AG20443 (cell line): Measurements from ENCODE around the gene PLIN5.
A peak's percentile ranks its signal among the peaks of the same experiment; 100 is the strongest.

Source experiments
- DNase-seq: peaks from one replicate; pipeline ENCODE4 v3.0.0; 2012; ENCODE audit warnings: low spot score, mixed read lengths

The PLIN5 gene

DNA sequence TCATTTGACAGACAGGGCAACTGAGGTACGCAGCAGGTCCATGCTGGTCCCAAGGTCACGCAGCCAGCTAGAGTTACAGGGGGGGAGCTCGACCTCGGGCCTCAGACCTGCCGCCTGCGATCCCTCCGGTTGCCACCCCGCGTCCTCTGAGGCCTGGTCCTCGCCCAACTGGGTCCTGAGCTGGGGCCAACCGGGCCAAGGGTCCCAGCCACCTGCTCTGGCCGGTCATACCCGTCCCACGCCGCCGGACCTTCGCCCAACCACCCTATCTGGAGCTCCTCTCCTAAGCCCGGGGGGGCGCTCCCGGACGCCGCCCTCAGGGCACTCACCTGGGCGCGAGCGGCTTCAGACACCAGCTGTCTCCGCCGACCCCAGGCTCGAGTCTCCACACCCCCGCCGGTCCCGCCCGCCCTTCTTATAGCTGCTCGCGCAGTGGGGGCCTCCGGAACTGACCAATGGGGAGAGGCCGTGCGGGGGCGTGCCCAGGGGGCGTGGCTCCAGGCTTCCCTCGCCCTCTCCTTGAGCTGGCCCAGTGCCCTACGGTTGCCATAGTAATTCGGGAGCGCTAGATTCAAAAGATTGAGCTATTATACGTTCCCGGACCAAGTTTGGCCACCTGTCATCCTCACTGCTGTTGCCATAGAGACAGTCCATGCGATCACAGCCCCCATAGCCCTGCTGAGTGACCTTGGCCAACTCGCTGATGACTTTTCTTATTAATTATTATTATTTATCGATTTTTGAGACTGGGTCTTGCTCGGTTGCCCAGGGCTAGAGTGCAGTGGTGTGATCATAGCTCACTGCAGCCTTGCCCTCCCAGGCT, at the start of gene PLIN5:
Gene PLIN5 (minus strand): TSS at position 389 of the 823 bp plus-strand sequence. CDS start 1,150 bp downstream, outside the sequence.
- DNase-seq: peak; percentile 78

GRCh38 chr19:4583961-4584669, 49.1 kb upstream of the PLIN5 start:
- peak; percentile 67 for DNase-seq

- DNase-seq: no peak
Observed at GRCh38 chr19:4582980-4583842, 48.2 kb upstream of the PLIN5 start.

GRCh38 chr19:4581666-4582553, 46.9 kb upstream of the PLIN5 start:
- peak; percentile 66 for DNase-seq

DNA sequence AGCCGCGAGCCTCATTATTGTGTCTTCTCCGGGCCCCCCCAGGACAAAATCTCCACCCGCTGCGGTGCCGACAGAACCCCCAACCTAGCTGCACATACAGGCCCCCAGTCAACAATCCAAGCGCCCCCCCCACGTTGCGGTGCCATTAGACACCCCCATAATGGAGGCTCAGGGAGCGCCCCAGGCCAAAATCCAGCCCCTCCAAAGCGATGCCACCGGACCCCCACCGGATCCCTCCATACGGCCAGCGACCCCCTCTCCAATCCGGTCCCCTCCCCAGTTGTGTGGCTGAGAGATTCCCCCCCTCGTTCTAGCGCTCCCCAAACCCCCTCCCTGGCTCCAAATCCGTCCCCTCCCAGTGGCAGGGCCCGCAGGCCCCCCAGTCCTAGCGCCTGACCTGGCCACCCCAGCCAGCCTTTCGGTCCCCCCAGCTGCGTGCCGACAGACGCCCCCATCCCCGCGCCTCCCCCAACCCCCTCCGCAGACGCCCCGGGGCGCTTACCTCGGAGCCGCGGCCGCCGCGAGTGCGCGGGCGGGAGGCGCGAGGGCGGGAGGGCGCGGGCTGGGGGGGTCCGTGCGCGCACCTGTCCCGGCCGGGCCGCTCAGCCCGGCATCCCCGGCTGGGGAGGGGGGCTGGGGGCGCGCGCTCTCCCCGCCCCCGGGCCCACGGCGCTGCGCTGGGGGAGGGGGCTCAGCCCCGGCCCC, 46.1 kb upstream of the PLIN5 start:
- no peak for DNase-seq

GRCh38 chr19:4580021-4580901, 45.2 kb upstream of the PLIN5 start:
- DNase-seq: no peak

GRCh38 chr19:4579389-4579788, 44.4 kb upstream of the PLIN5 start:
- DNase-seq: no peak

DNA sequence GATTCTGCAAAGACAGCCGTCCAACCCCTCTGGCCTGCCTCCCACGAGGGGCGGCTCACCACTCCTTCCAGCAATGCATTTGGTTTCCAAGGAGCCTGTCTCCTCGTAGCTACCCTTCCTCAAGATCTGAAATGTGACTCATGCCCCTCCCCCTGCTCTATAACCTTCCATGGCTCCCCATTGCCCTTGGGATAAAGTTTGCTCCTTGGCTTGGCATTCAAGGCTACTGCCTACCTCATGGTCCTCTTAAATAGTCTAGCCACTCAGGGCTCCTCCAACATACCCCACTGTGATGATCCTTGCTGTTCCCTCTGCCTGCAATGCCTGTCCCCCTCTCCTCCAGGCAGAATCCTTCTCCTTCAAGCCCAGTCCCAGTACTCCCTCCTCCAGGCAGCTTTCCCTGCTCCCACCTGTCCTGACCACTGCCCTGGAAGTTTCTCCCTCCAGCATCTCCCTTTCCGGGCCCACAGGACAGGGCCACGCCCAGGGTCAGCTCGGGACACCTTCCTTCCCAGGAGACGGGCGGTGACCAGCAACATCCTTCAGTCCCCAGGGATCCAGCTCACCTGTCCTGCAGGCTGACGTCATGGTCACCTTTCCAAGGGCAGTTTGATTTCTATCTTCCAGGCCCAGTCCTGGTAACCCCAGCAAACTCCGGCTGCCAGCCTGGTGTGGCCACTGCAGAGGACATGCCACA, 43.7 kb upstream of the PLIN5 start:
- no peak for DNase-seq

DNA sequence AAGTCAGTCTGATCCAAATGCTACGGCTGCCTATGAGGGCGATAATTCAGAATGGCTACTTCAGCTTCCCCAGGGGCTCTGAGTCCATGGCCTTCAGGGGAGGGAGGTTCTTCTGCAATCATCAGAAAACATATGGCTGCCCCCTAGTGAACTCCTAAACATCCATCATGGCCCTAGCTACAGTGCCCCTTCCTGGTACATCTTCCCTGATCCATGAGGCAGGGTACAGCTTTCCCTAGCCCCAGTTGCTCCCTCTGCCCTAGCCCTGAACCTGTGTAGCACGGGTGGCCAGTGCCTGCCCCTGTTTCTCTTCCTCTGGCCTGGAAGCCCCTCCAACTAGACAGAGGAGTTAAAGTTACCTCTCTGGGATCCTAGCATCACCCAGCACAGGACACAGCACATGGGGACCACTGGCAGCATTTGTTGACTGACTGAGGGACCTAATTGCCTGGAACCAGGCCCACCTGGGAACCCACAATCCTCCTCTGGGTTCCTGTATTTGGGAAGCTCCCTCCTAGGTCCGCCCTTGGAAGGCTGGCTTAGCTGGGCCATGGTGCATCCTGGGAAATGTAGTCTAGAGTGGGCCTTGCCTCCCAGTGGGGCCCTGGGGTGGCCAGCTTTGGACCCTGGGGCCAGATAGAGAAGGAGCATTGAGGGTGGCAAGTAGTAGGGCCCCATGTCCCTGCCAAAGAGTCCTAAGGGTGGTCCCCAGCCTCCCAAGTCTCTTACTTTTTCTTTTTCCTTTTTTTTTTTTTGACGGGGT, 42.2 kb upstream of the PLIN5 start:
- DNase-seq: no peak

- DNase-seq: peak; percentile 71
Observed at GRCh38 chr19:4576016-4576933, 41.3 kb upstream of the PLIN5 start.

DNA sequence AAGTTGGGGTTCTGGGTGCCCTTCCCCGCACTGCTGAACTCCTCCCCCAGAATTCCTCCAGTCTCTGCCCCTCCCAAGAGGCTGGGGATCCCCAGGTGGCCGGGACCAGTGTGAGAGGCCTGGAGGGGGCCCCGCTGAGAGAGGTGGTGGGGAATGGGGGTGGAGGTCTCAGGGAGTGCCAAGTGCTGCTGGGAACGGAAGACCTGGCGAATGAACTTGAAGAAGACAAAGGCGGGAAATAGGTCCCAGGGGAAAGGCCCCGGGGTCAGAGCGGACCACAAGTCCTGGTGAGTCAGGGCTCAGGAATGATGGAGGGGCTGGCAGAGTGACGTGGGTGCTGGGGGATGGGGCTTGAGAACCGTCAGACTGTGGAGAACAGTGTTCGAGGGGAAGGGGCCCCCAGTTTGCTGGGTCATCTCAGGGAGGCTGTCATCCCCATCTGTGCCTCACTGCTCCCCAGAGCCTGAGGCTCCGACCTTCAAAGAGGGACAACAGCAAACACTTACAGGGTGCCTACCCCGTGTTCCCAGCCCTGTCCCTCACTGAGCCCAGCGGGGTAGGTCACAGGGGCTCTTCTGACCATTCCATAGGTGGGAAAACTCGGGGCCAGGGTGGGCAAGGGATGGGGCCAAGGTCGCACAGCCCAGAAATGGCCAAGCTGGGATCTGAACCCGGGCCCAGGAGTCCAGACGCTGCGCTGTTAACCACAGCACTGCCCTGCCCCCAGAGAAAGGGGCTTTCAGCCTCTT, 40.4 kb upstream of the PLIN5 start:
- DNase-seq: peak; percentile 94

- no peak for DNase-seq
Observed at GRCh38 chr19:4573682-4574081, 38.7 kb upstream of the PLIN5 start.

DNA sequence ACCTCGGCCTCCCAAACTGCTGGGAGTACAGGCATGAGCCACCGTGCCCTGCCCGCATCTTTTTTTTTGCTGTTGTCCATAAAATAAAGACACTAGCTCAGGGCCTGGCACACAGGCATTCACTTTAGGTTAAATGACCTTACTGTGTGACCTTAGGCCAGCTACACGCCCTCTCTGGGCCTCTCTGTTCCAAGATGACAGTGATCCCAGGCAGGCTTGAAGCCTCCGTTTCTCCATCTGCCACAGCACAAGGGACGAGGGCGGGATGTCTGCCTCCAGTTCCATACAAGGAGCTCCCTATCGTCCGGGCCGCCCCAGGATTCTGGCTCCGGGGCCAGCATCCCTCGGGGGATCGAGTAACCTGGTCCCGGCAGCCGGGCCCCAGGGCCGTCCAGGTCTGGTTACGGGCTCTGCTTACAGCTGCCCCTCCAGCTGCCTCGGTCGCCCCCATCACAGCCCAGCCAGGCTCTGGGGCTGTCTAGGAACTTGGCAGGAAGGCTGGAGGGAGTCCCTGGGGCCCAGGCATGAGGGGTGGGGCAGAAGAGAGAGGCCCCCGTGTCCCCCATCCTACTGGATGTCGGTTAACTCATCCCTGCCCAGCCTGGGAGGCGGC, 36.4 kb upstream of the PLIN5 start:
- DNase-seq: no peak

GRCh38 chr19:4570916-4571304, 35.9 kb upstream of the PLIN5 start:
- DNase-seq: no peak

- DNase-seq: no peak
Observed at GRCh38 chr19:4570402-4570801, 35.4 kb upstream of the PLIN5 start.

GRCh38 chr19:4568886-4569285, 33.9 kb upstream of the PLIN5 start:
- DNase-seq: no peak
